ENCODE measurements around the gene CEP57. TPM values are rescaled to one million over a fixed set of nuclear protein-coding genes. Genes with fewer than 3 reads are reported as not detected.

CEP57 gene
- total RNA-seq, 2 experiments from 2014 or later, result 43.5 to 46.6 TPM

GRCh38 chr11:95776859-95777258 lies 13.4 kb upstream of the CEP57 start:
- H3K4me3 ChIP-seq (ENCODE audit: low read length), result no peak overlapping the region
- ChIA-PET CTCF (no interaction called here), POLR2A (interaction anchor here (4.6 kb wide), 1 partner anchor 13 kb away, joined by 21 read pairs; the partner anchor contains the start of genes CEP57 and FAM76B)
- no peaks in the 10 kb centered on the region for H3K4me1 ChIP-seq (ENCODE audit: insufficient read depth, low read length)
- Mint-ChIP-seq H3K9me3 (no peaks in the 10 kb centered on the region), H3K4me1 (ENCODE audit: low read depth) (peaks cover 7% of the 10 kb centered on the region), H3K27ac (peak overlapping the region; percentile 11), H3K4me3 (no peak overlapping the region), H3K36me3 (ENCODE audit: low read depth) (peaks cover 92% of the 10 kb centered on the region), H3K27me3 (no peaks in the 10 kb centered on the region)
- no peak for DNase-seq
- H3K27me3 ChIP-seq (ENCODE audit: control insufficient read depth in 1 of 2, insufficient read depth in 2 of 2, low read length in 2 of 2), result no peaks in the 10 kb centered on the region
- H3K36me3 ChIP-seq (ENCODE audit: insufficient read depth, low read length), result peaks cover 95% of the 10 kb centered on the region
- ATAC-seq (ENCODE audit: poor library complexity), result no peak
- intact Hi-C loops (cut with DNase I, micrococcal nuclease), result no loop called here
- no peak overlapping the region for H3K27ac ChIP-seq (ENCODE audit: low read depth in 1 of 2, low read length in 2 of 2)
- TF ChIP-seq CTCF (IDR thresholded peaks at IDR 0.05), result no peak
- H3K9me3 ChIP-seq (ENCODE audit: control insufficient read depth in 1 of 2, insufficient read depth in 1 of 2, low read length in 2 of 2), result no peaks in the 10 kb centered on the region

- Histone ChIP-seq H3K27me3 (ENCODE audit: control insufficient read depth in 1 of 2, insufficient read depth in 2 of 2, low read length in 2 of 2) (no peaks in the 10 kb centered on the region), H3K9me3 (ENCODE audit: control insufficient read depth in 1 of 2, insufficient read depth in 1 of 2, low read length in 2 of 2) (no peaks in the 10 kb centered on the region), H3K27ac (ENCODE audit: low read depth in 1 of 2, low read length in 2 of 2) (no peak overlapping the region), H3K4me3 (ENCODE audit: low read length) (no peak overlapping the region), H3K36me3 (ENCODE audit: insufficient read depth, low read length) (peaks cover 96% of the 10 kb centered on the region), H3K4me1 (ENCODE audit: insufficient read depth, low read length) (no peaks in the 10 kb centered on the region)
- CTCF ChIA-PET, result no interaction called here
- H3K27ac Mint-ChIP-seq, result no peak overlapping the region
- no peak for TF ChIP-seq CTCF (IDR thresholded peaks at IDR 0.05)
- peaks cover 23% of the 10 kb centered on the region for H3K4me1 Mint-ChIP-seq (ENCODE audit: low read depth)
- no peaks in the 10 kb centered on the region for H3K9me3 Mint-ChIP-seq
- POLR2A ChIA-PET, result interaction anchor here (3.2 kb wide), 1 partner anchor 11 kb away, joined by 23 read pairs; the partner anchor contains the start of genes CEP57 and FAM76B
- no peaks in the 10 kb centered on the region for H3K27me3 Mint-ChIP-seq
- DNase-seq (no peak), ATAC-seq (ENCODE audit: poor library complexity) (no peak)
- intact Hi-C loops (cut with DNase I, micrococcal nuclease), result no loop called here
- H3K36me3 Mint-ChIP-seq (ENCODE audit: low read depth), result peaks cover 97% of the 10 kb centered on the region
- H3K4me3 Mint-ChIP-seq, result no peak overlapping the region
Measured at GRCh38 chr11:95778699-95779098, 11.6 kb upstream of the CEP57 start.

- no peaks in the 10 kb centered on the region for H3K27me3 Mint-ChIP-seq
- intact Hi-C loops (cut with DNase I, micrococcal nuclease), result loop anchor here in 1 of 2 experiments (10.0 kb wide), 1 partner anchor 1996 kb away; the partner anchor contains the start of gene MED17
- no peak overlapping the region for H3K27ac Mint-ChIP-seq
- H3K9me3 ChIP-seq (ENCODE audit: control insufficient read depth in 1 of 2, insufficient read depth in 1 of 2, low read length in 2 of 2), result no peaks in the 10 kb centered on the region
- H3K36me3 Mint-ChIP-seq (ENCODE audit: low read depth), result peaks cover 96% of the 10 kb centered on the region
- no peak for TF ChIP-seq CTCF (IDR thresholded peaks at IDR 0.05)
- H3K36me3 ChIP-seq (ENCODE audit: insufficient read depth, low read length), result peaks cover 93% of the 10 kb centered on the region
- H3K4me1 Mint-ChIP-seq (ENCODE audit: low read depth), result peaks cover 39% of the 10 kb centered on the region
- DNase-seq, result no peak
- H3K9me3 Mint-ChIP-seq, result no peaks in the 10 kb centered on the region
- H3K27ac ChIP-seq (ENCODE audit: low read depth in 1 of 2, low read length in 2 of 2), result no peak overlapping the region
- POLR2A ChIA-PET, result interaction anchor here (3.2 kb wide), 1 partner anchor 9 kb away, joined by 23 read pairs; the partner anchor contains the start of genes CEP57 and FAM76B
- no peak overlapping the region for H3K4me3 ChIP-seq (ENCODE audit: low read length)
- H3K4me1 ChIP-seq (ENCODE audit: insufficient read depth, low read length), result no peaks in the 10 kb centered on the region
- H3K4me3 Mint-ChIP-seq, result no peak overlapping the region
- CTCF ChIA-PET, result interaction anchor here (0.7 to 1.2 kb wide), 2 partner anchors 714 to 1280 kb away, joined by 3 read pairs; partner anchors contain the start of gene SRSF8
- no peaks in the 10 kb centered on the region for H3K27me3 ChIP-seq (ENCODE audit: control insufficient read depth in 1 of 2, insufficient read depth in 2 of 2, low read length in 2 of 2)
- no peak for ATAC-seq (ENCODE audit: poor library complexity)
Measured at GRCh38 chr11:95780544-95780943, 9.8 kb upstream of the CEP57 start.
